HG03139 (cell line): ENCODE data around the gene LPAR1.

Experiments
- ATAC-seq: cut with Tn5 transposase; IDR thresholded peaks from one replicate; pipeline ENCODE4 v1.9.1; 2021; ENCODE audit not compliant: unreplicated experiment

The LPAR1 gene

DNA sequence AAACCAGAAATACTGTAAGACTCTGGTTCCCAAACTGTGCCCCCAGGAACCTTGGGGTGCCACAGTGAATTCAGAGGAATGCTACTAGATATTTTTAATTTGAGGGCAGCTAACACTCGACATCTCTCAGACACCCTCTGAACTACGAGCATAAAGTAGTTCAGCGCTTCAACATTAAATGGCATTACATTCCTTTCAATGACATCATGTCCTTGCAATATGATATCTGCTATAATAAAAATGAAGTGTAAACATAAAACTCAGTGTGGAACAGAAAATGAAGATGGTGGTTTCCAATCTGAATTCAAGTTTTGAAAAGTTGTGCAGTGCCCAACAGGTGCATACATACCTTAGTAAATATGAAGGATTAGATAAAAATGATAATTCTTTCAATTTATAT is 116.1 kb downstream of the LPAR1 start:
- ATAC-seq, result no peak

DNA sequence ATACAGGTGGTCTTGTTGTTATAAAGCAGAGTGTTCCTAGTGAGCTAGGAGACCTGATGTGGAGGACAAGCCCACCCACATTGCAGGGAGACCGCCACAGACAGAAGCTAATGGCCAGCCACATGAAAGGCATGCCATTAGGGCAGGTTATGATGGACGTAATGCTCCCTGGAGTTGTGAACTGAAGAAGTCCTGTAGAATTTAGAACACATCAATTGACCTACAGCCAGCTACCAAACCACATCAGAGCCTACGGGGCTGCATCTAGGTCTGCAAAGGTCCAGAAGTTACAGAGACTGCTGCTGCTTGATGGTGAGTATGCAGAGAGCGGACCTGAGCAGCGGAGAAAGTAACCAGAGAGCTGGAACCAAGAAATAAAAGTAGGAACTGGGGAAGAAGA is 116.6 kb downstream of the LPAR1 start:
- ATAC-seq, result no peak

DNA sequence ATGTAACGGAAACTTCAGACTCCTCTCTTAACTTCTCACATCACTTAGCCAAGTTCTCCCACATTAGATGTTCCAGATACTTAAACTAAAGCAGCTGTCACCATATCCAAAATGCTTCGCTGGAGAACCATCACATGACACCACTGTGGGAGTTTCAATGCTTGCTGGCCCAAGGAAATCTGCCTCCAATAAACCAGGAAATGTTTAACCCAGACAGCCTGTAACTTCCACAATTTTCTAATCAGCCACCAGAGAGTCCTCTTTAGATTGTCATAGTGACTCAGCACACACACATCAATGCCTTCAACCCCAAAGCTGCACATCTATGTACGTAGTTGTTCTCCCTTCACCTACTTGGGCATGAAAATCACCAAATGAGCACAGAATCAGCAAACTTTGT is 118.7 kb downstream of the LPAR1 start:
- ATAC-seq, result no peak

DNA sequence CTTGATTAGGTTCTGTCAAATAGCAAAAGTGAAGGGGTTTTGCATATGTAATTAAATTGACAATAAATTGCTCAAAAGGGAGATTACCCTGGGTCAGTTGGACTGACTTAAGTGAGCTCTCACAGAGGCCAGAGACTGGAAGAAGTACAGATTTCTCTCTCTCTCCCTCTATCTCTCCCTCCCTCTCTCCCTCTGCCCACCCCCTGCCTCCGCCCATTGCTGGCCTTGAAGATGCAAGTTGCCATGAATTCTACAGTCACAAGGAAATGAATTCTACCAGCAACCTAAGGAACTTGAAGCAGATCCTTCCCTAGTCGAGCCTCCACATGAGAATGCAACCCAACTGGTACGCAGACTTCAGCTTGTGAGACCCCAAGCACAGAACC is 119.2 kb downstream of the LPAR1 start:
- ATAC-seq, result no peak

DNA sequence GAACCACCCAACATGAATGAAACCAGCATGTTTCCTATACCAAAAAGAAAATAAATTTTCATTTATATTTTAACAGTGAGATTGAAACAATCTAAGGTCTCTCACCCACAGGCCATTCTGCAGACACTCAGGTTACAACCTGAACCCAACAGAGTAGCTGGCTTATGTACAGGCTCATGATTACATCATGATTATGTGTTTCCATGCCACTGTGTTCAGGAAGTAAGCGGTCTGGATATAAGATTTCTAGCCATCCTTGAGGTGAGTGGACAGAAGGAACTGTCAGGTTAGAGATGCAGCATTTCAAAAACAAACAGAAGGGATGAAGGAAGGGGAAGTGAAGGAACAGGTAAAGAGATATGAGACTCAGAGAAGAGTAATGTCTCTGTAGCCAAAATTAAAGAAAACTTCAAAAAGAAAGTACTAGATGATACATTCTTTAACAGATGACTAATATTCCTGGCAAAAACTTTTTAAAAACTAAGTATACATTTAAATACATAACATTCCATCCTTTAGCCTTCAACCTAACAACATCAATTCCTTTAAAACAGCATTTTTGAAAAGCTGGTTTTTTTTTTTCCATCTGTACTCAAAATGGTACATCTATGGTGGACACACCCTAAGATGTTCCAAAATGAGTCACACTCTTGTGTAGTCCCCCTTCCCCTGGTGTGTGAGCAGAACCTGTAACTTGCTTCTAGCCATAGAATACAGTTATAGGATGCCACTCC is 119.8 kb downstream of the LPAR1 start:
- ATAC-seq, result no peak

DNA sequence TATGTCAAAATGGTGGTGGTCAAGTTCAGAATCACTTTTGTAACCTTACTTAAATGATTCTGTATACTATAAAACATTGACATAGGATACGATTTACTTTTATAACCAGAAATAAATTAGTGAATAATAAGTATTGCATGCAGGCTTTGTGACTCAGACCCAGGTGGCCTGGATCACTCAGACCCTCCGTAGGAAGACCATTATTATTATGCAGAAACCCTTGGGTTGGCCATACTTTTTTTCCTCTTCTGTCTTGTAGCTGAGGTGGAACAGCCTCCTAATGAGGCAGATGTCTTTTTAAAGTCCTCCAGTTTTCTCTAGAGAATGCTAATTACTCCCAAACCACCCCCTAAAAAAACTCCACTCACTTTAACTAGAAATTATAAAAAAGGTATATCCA is 121.9 kb downstream of the LPAR1 start:
- no peak for ATAC-seq

DNA sequence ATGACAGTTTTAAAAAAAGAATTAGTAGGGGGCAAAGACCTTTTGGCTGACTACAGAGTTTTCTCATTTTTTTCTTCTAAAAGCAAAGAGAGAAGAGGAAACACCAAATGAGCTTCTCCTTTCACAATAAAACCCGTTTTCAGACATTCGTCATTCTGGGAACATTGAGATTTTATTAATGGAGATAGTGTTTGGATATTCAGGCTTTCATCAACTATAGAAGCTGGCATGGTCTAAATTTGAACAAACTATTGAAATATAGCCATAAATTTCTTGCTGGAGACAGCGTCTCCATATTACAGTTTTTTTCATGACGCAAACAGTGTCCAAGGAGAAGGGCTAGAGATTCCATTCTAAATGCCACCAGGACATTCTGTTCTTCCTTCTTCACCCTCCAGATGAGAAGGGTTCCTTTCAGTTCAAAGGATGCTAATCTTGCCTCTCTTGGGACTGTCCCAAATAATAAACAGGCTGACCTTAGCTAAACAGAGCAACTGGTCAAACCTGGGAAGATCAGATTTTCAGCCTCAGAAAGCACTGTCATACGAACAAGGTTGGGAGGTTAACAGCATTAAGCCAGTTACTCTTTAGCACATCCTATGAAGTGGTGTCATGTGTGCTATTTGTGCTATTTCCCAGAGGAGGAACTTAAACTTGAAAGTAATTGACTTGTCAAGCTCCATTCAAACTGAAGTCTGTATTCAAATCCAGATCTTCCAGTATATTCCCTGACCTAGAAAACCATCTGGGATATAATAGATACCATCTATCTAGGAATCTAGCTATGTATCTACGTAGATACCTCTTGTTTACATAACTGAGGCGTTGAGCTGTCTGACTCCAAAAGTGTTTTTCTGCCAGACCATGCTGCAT is 125.6 kb downstream of the LPAR1 start:
- ATAC-seq, result no peak

DNA sequence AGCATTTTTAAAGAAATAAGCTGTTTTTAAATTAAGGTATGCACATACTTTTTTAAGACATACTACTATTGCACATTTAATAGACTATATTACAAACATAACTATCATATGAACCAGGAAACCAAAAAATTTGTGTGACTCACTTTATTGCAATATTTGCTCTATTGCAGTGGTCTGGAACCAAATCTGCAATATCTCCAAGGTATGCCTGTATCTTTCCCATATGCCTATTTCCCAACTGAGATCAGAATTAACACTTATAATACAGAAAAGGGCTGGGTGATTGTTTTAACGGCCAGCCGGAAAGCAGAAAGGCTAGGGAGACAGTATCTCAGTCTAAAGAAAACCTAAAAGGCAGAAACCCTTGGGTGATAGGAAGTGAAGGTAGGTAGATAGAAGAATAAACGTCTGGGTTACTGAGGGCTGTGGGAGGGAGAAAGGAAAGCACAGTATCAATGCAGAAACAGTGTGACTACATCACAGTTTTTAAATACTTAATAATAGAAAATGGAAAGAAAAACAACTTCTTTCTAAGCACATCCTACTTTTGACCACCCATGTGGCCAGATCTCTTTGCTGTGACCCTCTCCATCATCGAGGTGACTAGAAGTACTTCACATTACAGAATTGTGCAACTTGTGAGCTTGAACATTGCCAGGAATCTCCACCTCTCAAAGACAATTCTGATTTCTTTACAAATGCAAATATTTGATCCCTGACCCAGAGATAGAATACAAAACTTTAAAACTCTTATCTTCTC is 126.4 kb downstream of the LPAR1 start:
- ATAC-seq, result no peak

DNA sequence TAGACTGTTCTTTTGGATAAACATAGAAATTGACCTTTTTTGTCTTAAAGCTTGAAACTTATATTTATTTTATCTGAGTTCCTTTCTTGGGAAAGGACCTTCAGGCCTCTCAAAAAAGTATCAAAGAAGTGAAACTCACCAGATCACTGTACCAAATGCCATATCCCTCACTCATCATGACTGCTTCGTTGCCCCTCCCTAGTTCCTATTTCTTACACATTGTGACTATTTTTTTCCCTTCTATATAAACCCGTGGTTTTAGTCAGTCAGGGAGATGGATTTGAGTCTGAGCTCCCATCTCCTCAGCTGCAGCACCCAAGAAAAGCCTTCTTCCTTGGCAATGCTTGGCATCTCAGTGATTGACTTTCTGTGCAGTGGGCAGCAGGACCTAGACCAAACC is 129.4 kb downstream of the LPAR1 start:
- no peak for ATAC-seq

DNA sequence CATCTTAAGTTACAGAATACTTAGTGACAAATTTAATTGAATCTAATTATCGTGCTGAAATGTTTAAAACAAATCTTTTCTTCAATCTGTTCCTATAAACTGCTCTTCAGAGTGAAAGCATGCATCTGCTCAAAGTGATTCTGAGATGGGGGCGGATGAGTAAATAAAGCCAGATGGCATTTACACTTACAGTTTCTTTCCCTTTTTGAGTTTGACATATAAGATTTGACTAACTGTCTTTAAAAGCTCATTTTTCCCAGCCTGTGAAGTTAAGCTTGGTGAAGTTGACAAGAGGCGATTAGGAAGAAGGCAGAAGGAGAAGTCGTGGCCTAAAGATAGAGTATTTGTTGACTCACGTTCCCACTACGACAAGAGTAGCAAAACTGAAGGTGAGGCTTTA is 137.4 kb downstream of the LPAR1 start:
- no peak for ATAC-seq

DNA sequence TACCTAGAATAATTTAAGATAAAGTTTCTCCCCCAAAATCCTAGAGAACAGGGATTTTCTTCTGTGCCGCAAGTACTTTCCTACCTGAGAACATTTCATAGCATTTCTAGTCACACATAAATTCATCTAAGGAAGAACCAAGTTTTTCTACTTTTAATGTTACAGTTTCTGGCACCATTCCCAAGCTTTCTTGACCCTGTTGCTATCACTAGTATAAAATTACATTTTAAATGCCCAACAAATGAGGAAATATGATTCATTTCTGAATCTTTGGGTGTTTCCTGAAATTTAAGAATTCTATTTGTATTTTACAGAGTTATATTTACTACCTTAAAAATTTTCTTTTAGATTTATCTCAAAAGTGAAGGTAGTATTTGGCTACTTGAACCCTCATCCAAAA is 137.8 kb downstream of the LPAR1 start:
- ATAC-seq, result no peak

DNA sequence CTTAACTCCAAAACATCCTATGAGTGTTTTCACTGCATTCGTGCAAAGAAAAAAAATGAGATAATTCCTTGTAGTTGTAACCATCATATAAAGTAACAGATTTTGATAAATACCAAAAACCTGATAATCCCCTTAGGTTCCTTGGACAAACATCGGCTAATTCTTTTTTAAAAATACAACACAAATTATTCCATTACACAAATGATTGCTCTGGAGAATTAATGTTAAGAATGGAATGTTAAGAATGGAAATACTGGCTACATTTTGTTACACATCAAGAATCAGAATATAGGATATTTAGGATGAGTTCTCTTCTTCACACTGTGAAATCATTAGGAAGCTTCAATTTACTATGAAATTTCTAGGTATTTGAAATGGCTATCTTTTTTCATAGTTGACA is 139.4 kb downstream of the LPAR1 start:
- ATAC-seq, result no peak

DNA sequence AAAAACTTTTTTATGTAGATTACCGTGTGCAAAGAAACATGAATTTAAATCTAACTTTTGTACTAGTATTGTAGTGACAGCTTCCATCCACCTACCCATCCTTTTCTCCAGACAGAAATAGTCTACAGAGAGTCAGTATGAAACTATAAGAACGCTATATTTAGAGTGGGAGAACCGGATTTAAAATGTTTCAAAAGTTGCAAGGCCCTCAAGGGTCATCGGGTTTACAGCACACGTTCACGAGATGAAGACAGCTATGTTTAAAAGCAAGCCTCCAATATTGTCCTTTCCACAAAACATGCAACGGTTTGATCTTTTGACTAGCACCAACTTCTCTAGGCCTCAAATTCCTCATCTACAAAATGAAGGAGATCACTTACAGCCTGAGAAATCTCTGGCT is 139.9 kb downstream of the LPAR1 start:
- ATAC-seq, result no peak

DNA sequence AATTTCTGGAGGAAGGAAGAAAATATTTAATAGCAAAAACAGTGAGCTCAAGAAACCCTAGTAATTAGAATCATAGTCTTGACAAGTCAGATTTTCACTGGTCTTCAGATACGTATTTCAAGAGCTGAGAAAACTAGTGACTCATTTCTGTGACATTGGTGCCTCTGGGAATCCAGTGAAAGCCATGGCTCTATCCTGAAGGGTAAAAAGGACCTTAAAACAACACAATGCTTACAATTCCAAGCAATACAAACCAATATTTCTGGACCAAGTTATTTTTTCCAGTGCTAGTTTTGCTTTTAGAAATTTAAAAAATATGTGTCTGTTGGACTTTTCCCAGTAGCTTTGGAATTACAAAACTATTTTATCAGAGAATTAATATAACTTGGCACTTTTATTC is 140.3 kb downstream of the LPAR1 start:
- no peak for ATAC-seq

DNA sequence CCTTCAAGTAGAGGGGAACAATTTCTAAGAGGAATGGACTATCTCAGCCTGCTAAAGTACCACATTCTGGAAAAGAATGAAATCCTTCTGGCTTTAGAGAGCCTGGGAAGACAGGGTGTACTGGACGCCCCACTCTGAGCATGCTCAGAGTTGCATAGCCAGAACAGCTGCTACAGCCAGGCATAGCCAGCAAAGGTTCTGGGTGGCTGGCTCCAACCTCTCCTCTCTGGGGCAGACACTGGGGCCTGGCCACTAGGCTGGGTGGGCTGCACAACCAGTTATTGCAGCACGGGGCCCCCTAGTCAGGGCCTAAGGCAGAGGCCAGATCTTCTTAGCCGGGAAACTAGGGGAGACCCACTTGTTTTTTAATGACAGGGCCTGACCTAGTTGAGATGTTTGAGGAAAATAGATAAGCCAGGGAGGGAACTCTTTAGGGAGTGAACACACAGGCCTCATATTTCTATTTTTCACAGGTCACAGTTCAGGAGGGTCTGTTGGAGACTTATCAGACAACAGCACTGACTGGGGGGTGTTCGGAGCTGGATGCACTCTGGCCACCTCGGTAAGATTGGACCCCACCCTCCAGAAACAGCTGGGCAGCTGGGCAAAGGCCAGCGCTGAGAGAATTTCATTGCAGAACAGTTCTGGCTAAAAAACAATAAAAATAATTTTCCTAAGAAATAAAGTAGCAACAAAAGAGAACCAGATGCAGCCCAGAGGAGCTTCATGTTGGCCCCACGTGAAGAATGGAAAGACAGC is 142.9 kb downstream of the LPAR1 start:
- no peak for ATAC-seq

DNA sequence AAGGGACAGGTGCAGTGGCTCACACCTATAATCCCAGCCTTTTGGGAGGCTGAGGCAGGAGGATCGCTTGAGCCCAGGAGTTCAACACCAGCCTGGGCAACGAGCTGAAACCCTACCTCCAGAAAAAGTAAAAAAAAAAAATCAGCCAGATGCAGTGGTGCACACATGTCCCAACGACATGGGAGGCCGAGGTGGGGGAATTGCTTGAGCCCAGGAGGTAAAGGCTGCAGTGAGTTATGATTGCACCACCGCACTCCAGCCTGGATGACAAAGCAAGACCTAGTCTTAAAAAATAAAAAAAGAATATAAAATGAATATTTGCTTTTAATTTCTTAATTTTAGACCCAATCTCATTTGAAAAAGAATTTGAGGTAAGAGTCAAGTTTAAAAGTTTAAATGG is 143.5 kb downstream of the LPAR1 start:
- no peak for ATAC-seq

DNA sequence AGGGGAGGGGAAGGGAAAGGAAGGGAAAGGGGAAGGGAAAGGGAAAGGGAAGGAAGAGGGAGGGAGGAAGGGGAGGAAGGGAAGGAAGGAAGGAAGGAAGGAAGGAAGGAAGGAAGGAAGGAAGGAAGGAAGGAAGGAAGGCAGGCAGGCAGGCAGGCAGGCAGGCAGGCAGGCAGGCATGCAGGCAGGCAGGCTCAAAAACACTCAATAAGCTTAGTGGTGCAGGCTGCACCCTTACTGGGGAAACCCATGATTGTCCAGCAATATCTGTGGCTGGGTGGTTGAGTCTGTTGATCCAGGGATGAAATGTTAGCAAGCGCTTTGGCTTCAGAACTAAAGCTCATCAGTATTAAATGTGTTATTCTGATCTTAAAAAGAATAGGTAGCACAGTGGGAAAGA is 145.6 kb downstream of the LPAR1 start:
- ATAC-seq, result no peak

DNA sequence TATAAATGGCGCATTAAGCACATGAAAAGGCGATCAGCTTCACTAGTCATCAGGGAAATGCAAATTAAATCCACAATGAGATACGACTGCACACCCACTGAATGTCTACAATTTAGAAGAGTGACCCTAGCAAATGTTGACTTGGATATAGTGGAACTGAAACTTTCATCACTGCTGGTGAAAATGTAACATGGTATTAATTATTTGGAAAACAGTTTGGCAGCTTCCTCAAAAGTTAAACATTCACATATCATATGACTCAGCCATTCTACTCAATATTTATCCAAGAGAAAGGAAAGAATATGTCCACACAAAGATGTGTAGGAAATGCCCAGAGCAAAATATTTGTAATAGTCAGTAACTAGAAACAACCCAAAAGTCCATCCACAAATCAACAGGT is 146.5 kb downstream of the LPAR1 start:
- ATAC-seq, result no peak

DNA sequence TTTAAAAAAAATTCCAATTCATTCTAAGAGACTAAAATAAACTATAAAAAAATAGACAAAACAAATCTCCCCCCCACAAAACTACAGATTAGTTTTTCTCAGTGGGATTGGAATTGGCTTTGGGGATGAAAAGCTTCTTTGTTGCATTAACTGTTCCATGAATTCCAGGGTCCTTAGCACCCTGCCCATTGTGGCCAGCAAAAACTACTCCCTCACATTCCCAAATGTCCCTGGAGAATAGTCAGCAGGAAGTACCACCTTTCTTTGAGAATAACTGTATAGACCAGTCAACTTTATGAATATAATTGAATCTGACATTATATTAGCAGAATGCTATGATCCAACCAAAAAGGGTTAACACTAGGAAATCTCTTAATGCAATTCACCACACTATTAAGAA is 147.9 kb downstream of the LPAR1 start:
- no peak for ATAC-seq

DNA sequence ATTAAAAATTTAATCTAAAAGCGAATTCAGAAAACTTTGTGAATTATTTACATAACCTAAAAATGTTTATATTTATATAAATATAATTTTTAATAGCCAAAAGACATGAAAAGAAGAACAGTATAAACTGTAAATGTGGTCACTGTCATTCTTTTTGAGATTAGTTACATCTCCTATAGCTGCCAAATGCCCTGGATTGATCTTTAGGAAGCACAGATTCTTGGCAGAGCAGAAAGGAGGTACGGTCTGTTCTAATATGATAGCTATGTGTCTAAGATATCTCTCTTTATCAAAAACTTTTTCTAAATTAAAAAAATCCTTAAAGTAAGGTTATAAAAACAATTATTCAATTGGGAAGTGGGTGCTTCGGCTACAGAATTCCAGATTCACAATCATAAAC is 151.0 kb downstream of the LPAR1 start:
- ATAC-seq, result no peak

DNA sequence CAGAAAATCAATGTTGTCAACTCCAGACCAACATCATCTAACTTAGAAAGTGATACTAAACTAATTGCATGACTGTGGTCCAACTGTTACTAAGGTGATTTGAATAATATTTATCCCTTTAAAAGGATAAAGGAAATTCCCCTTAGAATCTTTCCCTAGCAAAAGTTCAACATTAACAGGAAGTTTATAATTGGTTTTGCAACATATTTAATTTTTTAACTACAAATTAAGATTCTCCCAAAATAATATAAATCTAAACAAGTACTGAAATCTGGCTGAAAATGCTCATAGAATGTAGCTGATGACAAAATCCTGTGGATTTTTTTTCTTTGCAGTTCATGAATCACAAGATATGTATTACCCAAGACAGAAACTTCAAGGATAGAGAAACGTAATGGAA is 151.4 kb downstream of the LPAR1 start:
- ATAC-seq, result no peak
